ENCODE measurements around the gene PGM3.

Gene PGM3

DNA sequence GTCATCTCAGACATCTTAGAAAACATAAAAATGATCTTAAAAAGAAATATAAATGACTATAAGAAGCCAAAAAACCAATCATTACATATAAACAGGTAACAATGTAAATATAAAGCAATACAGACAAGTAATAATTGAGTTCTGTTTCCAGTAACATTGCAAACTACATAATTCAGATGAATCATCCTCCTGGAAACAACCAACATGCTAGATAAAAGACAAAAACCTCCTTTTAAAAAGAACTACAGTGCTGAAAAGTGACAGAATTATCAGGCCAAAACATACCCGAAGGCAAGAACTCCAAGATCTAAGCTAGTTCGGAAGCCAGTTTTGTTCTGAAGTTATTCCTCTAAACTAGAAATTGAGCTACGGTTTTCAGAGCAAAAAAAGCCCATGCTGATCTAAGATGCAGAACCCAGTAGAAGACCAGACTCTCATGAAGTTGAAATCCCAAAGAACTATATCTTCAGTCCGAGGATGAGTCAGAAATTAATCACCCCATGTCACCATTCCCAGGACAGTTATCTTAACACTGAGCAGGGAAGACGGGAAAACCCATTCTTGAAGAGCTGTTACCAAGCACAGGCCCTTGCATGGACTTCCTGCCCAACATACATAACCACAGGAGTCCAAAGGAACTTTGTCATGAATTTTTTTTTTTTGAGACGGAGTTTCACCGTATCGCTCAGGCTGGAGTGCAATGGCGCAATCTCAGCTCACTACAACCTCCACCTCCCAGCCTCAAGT is 9.8 kb downstream of the PGM3 start:
- no peak for DNase-seq

DNA sequence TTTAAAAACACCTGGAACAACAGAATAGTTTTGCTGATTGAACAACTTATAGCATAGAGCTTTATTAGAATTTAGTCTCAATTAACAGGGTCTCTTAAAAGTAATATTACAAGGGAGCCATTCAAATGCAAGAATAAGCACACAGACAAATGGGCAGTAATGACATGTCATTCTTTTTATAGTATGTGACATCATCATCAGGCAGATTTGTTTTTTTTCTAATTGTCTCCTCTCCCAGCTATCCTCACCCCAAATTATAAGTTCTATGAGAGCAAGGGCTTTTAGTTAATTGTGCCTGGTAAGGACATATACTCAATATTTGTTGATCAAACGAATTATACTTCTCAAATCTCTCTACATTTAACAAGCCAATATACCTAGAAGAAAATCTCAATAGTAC is 11.0 kb downstream of the PGM3 start:
- DNase-seq, result no peak

DNA sequence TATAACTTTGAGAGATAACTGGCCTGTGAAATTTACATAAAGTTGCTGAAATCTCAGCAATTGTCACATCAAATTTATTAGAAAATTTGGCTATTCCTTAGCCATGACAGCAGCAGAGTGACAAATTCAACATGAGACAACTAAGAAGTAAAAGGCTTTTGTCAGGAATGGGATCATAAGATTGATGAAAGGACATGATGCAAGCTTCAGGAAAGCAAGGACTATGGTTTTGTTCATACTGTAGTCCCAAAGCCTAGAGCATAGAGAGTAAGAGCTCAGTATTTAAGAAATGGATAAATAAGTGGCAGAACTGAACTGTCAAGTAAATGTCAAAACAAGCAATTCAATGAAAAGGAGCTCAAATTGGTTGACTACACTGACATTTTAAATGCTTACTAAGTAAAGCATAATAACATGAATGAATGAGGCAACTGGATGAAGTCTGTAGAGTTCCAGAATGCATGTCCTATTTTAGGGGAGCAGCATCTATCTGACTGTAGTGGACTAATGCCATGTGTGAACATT is 12.6 kb downstream of the PGM3 start:
- no peak for DNase-seq

DNA sequence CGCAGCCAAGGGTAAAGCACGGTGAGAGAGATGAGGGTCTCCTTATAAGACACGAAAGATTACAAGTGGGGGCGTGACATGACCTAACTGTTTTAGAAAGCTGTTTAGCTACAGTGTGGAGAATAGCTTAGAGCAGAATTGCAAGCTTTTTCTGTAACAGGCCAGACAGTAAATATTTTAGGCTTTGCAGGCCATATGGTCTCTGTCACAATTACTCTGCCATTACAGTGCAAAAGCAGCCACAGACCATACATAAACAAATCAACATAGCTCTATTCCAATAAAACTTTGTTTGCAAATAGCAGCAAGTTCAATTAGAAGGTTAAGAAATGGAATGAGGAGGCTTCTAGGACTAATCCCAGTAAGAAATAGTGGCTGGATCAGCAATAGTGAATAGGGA is 16.8 kb downstream of the PGM3 start:
- DNase-seq, result no peak

DNA sequence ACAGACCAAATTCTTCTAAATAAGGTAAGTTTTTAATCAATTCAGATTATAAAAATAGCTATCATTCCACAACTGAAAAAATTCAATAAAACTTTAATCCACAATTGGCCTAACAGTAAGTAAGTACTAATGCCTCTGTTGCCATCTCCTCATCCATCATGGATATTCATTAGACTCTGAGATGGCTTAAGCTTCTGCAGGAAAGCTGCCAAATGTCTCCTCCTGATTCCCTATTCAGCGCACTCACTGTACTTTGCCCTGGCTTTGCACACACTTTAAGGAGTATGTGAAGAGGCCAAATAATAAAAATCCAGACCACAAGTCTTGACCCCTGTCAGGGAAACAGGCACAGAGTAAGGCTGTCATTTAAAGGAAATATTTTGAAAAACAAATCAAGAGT is 23.6 kb downstream of the PGM3 start:
- DNase-seq, result no peak

DNA sequence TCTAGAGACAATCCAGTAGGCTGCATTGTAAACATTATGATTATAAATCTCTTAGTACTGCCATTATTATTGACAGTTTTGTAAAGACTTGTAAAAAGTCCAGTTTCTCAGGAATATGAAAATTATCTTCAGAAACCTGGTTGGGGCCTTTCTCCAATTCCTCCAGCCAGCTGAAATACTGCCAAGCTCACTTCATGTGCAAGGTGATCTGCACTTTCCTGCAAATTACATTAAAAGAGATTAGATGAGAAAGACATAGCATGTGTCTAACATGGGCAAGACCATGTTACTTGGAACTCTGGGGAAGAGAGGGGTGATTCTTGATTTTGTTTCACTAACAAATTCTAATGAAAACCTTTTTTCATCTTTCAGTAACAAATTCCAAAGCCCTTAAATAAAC is 24.0 kb downstream of the PGM3 start:
- DNase-seq, result no peak

DNA sequence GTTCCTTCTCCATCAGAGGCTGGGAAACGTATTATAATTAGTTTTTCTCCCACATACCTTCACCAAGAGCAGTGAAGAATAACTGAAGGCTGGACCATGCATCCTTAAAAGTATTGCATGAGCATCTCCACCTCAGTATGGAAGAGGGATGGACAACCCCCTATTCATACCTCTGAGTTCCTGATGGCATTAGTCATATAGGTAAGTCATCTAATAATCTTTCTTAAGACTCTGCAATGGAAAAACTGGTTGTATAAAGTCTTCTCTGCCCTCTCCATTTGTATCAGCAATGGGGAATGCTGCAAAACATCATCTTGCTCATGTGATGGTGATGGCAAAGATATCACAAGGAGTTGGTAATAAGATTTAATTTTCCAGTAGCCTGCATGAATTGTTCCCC is 24.5 kb downstream of the PGM3 start:
- no peak for DNase-seq

DNA sequence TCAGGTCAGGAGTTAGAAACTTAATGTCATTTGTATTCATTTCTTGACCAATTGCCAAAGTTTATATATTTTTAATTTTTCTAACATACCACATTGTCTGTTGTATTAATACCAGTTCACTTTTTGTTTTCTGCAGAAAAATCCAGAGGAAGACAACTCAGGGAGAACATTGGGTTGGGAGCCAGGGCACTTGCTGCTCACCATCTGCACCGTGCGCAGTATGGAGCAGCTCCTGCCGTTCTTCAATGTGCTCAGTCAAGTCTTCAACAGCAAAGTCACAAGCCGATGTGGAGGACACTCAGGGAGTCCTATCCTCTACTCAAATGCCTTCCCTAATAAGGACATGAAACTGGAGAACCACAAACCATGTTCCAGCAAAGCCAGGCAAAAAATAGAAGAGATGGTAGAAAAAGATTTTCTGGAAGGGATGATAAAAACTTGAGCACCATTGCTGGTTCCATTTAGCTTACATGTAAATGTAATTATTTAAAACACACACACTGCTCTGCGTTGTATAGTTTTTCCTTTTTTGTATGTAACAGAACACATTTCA is 25.3 kb downstream of the PGM3 start:
- no peak for DNase-seq

DNA sequence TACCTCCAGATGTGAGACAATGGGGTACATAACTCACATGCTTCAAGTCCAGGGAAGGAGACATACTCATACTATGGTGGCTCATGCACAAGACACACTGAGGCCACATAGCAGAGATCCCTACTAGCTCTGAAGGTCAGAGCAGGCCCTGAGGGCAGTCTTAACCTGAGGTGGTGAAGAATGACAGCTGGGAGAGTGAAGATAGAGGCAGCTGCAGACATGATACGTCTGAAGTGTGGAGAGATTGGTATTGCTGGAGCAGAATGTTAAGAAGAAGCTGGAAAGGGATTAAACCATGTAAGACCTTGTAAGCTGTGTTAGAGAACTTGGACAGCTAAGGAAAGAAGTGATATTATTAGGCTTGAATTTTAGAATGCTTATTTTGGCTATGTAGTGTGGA is 32.9 kb downstream of the PGM3 start:
- no peak for DNase-seq

DNA sequence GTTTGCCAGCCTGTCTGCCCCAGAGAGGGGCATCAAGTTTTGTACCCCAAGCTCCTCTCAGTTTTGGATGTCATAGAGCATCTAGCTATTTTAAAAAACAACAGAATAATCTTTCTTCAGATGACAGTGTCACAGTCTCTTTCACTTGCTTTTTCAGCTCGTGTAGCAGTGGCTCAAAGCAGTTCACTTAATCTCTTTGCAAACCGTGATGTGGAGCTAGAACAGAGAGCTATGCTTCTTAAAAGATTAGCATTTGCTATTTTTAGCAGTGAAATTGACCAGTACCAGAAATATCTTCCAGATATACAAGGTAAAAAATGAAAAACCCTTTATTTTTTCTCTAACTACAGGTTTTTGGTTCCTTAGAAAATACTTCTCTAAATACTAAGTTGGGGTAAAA is 37.3 kb downstream of the PGM3 start:
- DNase-seq, result no peak

DNA sequence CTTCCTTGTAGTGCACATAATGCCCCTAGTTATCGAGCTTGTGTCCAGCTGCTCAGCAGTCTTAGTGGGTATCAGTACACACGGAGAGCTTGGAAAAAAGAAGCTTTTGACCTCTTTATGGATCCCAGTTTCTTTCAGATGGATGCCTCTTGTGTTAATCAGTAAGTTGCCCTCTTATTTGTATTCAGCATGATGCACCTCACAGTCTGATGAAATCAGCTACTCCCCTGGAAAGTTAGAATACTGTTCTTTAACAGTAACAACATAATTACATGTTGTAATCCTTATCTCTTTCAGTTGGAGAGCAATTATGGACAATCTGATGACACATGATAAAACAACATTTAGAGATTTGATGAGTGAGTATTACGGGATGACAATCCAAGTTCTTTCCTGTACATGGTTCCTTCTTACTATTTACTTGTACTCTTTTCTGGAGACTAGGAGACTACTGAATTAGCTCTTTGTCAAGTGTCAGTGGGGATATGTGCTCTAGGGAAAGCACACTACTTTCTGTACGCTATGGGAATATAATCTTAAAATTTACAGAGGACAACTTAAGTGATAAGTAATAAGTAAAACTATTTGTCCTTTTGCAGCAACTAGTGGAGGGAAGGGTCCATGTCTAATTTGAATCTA is 39.1 kb downstream of the PGM3 start:
- DNase-seq, result no peak

DNA sequence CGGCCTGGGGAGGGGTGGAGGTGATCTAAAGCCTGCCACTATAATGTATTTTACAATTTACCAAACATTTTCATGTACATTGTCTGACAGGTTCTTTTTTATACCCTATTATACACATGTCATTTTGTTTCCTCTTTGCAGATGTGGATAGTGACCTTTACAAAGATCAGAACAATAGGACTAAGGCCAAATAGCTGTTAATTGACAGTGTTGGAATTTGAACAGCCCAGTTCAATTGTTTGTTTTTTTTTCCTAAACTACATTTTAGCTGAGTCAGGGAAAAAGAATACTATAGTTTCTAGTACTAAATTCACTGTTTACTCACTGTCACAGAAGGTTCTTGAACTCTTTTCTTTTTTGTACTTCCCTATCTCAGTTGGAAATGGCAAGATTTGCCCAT is 40.2 kb downstream of the PGM3 start:
- no peak for DNase-seq

DNA sequence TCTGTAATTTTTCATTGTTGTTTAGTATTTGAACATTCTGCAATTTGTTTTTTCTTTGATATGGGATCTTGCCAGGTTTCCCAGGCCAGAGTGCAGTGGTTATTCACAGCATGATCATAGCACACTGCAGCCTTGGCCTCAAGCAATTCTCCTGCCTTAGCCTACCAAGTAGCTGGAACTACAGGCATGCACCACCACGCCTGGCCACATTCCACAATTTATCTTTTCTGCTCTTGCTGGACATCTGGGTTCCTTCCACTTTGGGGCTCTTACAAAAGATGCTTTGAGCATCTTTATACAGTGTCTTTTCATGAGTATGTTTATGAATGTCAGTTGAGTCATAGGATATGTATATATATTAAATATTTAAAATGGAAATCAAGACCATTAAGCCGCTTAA is 42.0 kb downstream of the PGM3 start:
- DNase-seq, result no peak

DNA sequence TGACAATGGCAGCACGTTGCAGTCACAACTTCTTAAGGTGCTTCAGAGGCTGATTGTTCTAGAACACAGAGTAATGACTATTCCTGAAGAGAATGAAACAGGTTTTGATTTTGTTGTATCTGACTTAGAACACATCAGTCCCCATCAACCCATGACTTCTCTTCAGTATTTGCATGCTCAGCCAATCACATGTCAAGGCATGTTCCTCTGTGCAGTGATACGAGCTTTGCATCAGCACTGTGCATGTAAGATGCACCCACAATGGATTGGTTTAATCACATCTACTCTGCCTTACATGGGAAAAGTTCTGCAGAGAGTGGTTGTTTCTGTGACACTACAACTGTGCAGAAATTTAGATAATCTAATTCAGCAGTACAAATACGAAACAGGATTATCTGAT is 54.3 kb downstream of the PGM3 start:
- no peak for DNase-seq

DNA sequence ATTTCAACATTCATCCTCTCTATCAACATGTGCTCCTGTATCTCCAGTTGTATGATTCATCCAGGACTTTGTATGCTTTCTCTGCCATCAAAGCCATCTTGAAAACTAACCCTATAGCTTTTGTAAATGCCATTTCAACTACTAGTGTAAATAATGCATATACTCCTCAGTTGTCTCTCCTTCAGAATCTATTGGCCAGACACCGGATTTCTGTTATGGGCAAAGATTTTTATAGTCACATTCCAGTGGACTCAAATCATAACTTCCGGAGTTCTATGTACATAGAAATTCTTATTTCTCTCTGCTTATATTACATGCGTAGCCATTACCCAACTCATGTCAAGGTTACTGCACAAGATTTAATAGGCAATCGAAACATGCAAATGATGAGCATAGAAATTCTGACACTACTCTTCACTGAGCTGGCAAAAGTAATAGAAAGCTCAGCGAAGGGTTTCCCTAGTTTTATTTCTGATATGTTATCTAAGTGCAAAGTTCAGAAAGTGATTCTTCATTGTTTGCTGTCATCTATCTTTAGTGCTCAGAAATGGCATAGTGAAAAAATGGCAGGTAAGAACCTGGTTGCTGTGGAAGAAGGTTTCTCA is 54.8 kb downstream of the PGM3 start:
- no peak for DNase-seq

DNA sequence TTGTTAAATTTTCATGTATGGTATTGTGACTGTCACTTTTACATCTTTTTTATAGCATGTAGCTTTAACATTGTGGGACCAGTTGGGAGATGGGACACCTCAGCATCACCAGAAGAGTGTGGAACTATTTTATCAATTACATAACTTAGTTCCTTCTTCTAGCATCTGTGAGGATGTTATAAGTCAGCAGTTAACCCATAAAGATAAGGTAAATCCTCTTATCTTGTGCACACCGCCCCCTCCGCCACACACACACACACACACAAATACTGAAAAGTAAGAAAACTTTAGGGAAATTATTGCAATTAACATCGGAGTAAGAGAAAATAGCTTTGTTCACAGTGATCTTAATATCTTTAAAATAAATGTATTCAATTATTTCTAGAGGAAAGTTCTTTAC is 60.9 kb downstream of the PGM3 start:
- DNase-seq, result no peak

DNA sequence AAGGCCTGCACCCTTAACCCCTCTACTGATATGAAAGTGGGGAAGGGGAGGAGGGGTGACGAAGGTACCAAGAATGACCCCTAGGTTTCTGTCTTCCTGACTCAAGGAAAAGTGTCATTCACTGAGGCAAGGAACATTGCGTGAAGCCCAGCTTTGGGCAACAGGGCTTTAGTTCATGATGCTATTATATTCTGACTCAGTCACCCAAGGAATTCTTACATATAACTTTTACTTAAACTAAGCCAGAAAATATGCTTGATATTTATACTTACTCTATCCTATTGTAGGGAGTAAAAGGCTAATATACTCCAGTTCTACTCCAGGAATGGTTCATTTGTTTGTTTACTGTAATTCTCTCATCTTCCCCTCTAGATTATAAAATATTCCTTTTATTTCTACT is 65.1 kb downstream of the PGM3 start:
- no peak for DNase-seq

DNA sequence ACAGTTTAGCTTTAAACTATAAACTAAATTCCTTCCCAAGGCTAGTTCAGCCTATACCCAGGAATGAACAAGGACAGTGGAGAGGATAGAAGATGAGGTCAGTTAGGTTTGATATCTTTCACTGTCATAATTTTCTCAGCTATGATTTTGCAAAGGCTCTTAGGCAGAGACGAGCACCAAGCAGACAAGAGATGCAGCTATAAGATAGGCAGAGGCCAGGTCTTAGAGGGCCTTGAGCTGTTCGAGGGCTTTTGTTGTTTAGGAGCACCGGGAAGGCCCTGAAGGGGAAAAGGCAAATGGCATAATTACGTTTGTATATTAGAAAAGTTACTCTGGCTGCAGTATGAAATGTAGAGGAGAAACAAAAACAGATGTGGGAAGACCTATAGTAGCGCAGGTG is 65.8 kb downstream of the PGM3 start:
- no peak for DNase-seq

DNA sequence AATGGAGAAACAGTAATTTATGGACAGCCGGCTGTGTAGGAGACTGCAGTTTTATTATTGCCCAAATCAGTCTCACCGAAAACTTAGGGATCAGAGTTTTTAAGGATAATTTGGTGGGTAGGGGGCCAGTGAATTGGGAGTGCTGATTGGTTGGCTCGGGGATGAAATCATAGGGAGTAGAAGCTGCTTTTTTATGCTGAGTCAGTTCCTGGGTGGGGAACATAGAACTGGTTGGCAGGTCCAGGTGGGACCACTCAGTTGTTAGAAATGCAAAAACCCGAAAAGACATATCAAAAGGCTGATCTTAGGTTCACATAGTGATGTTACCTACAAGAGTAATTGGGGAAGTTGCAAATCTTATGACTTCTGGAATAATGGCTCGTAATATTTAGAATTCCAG is 66.3 kb downstream of the PGM3 start:
- no peak for DNase-seq

DNA sequence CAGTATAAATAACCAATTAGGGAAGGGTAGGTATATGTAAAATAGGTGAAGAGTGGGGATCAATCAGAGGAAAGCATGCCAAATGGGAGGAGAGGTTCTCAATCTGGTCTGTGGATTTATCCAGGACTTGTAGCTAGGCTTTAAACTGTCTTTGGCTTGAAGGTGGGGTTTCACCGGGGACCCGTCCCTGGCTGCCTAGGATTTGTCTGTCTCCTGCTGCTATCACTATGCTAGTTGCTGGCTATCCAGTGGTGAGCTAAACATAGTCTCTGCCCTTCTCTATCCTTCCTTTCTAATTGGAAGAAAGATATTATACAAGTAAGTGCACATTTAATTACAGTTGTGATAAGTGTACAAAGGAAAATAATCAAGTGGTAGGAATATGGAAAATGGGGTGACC is 66.8 kb downstream of the PGM3 start:
- no peak for DNase-seq

DNA sequence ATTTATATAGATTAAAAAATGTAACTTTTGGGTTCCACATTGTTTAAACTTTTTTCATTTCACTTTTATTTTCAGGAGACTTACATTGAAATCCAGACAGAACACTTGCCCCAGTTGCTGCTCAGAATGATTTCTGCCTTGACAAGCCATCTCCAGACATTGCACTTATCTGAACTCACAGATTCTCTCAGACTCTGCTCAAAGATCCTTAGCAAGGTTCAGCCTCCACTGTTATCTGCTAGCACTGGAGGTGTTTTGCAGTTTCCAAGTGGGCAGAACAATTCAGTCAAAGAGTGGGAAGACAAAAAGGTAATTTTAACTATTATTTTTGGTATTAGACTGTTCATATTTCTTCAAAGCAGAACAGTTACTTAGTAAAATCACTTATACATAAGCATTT is 67.6 kb downstream of the PGM3 start:
- no peak for DNase-seq

DNA sequence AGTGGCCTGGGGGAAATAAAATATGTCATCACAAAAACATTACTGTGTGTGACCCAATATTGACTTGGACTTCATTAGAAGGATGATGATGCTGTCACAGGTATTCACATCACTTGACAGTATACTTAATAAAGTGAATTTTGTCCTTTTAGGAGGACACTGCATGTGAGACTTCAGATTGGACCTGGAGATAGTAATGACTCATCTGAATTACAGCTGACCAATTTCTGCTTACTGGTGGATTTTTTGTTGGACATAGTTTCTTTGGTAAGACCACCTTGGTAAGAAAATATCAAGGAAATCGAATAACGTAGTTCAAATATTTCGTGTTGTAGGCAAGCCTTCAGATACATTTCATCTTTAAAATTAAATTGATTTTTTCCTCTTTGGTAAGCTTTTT is 68.5 kb downstream of the PGM3 start:
- DNase-seq, result no peak

DNA sequence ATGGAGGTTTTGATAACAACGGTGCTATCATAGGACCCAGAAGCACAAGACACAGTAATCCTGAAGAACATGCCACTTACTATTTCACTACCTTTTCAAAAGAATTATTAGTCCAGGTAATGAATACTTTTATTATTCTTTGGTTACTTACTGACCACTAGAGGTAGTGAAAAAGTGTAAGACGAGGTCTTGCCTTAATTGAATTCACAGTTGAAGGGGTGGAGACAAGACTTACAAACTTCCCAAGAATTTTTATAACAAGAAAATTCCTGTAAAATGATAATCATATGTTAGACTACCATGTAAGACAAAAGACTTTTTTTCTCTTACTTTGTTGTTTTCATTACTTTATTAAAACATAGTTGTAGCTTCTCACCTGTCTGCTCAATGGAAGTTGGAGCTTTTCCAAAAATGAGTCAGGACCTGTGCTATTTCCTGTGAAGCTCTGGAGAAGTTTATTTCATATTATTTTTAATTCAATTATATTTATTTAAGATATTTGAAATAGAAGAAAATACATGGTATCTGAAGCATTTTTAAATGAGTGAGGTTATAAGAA is 73.2 kb downstream of the PGM3 start:
- DNase-seq, result no peak

DNA sequence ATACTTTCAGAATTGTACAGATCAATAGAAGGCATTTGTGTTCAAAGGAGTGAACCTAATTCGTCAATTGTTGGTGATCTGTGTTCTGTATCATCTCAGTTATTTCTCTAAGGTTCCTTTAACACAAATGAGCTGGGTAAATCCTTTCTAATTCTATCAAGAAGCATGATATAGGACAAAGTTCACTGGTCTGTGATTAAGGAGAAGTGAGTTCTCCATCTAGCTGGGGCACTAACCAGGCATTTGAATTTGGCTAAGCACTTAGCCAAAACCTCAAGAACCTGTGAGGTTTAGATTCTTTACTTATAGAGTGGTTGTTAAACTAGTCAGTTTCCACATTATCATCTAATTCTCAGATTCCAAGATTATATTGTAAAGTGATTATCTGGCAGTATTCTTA is 75.3 kb downstream of the PGM3 start:
- no peak for DNase-seq
